Liver (tissue), 9 donors: Measurements from ENCODE around the gene PLK4. TPM values are rescaled to one million over a fixed set of nuclear protein-coding genes. Genes with fewer than 3 reads are reported as not detected.

ENCODE experiments used
- DNase-seq: peaks from one replicate; pipeline ENCODE4 v3.0.0-alpha.2; 2017; ENCODE audit warnings: low spot score
- H3K27ac ChIP-seq, 2 donors: one replicate each; pipeline ENCODE4 v1.7.0; 2013; ENCODE audit warnings: inconsistent platforms in 2 of 2, low read length in 2 of 2, control low read depth in 1 of 2, low read depth in 1 of 2, mild to moderate bottlenecking in 1 of 2
- H3K27me3 ChIP-seq, 4 donors: one replicate each; pipeline versions ENCODE4 v1.6.1 to v1.7.0; 2013; ENCODE audit warnings: low read length in 3 of 4, inconsistent platforms in 1 of 4, mild to moderate bottlenecking in 1 of 4, moderate library complexity in 1 of 4; ENCODE audit not compliant: control insufficient read depth in 4 of 4, insufficient read depth in 4 of 4
- H3K36me3 ChIP-seq, 4 donors: one replicate each; pipeline versions ENCODE4 v1.6.1 to v1.7.0; 2013; ENCODE audit warnings: low read length in 3 of 4, mild to moderate bottlenecking in 3 of 4, low read depth in 1 of 4, moderate library complexity in 1 of 4; ENCODE audit not compliant: control insufficient read depth in 4 of 4, insufficient read depth in 3 of 4
- H3K4me1 ChIP-seq, 4 donors: one replicate each; pipeline versions ENCODE4 v1.6.1 to v1.7.0; 2013; ENCODE audit warnings: low read length in 3 of 4, mild to moderate bottlenecking in 3 of 4, moderate library complexity in 1 of 4; ENCODE audit not compliant: control insufficient read depth in 4 of 4, insufficient read depth in 4 of 4
- H3K4me3 ChIP-seq, 3 donors: one replicate each; pipeline versions ENCODE4 v1.6.1 to v1.7.0; 2013; ENCODE audit warnings: low read length in 3 of 3, control low read depth in 1 of 3, low read depth in 1 of 3, mild to moderate bottlenecking in 1 of 3
- H3K9ac ChIP-seq, 2 donors: one replicate each; pipeline ENCODE4 v1.7.0; 2013; ENCODE audit warnings: low read length in 2 of 2, mild to moderate bottlenecking in 2 of 2, moderate library complexity in 2 of 2, control low read depth in 1 of 2, low read depth in 1 of 2
- H3K9me3 ChIP-seq, 4 donors: one replicate each; pipeline versions ENCODE4 v1.6.1 to v1.7.0; 2013; ENCODE audit warnings: low read length in 3 of 4; ENCODE audit not compliant: control insufficient read depth in 4 of 4
- EGR1 ChIP-seq, 2 donors: IDR thresholded peaks; 2 replicates each; pipeline ENCODE4 v1.6.1; 2016 to 2018; ENCODE audit warnings: antibody characterized with exemption in 2 of 2, low read depth in 2 of 2
- FOXA1 ChIP-seq: IDR thresholded peaks from 2 replicates; pipeline ENCODE4 v1.6.1; 2016; ENCODE audit warnings: antibody characterized with exemption
- FOXA2 ChIP-seq: IDR thresholded peaks from 2 replicates; pipeline ENCODE4 v1.6.1; 2016; ENCODE audit warnings: antibody characterized with exemption
- GABPA ChIP-seq, 2 donors: IDR thresholded peaks in 1 of 2; conservative IDR thresholded peaks in 1 of 2; 2 replicates each; pipeline ENCODE4 v1.6.1; 2016; ENCODE audit warnings: antibody characterized with exemption in 2 of 2, mild to moderate bottlenecking in 1 of 2, moderate library complexity in 1 of 2
- HNF4A ChIP-seq, 2 donors: conservative IDR thresholded peaks; 2 replicates each; pipeline ENCODE4 v1.6.1; 2016; ENCODE audit warnings: antibody characterized with exemption in 2 of 2, mild to moderate bottlenecking in 2 of 2
- NR2F2 ChIP-seq: IDR thresholded peaks from 2 replicates; pipeline ENCODE4 v1.6.1; 2016; ENCODE audit warnings: antibody characterized with exemption
- RXRA ChIP-seq, 2 donors: IDR thresholded peaks; 2 replicates each; pipeline ENCODE4 v1.6.1; 2017 to 2018; ENCODE audit warnings: antibody characterized with exemption in 2 of 2, mild to moderate bottlenecking in 1 of 2
- SP1 ChIP-seq: IDR thresholded peaks from 2 replicates; pipeline ENCODE4 v1.6.1; 2018; ENCODE audit warnings: antibody characterized with exemption, mild to moderate bottlenecking
- TAF1 ChIP-seq: conservative IDR thresholded peaks from 2 replicates; pipeline ENCODE4 v1.6.1; 2016; ENCODE audit warnings: antibody characterized with exemption, mild to moderate bottlenecking
- YY1 ChIP-seq: IDR thresholded peaks from 2 replicates; pipeline ENCODE4 v1.6.1; 2016; ENCODE audit warnings: antibody characterized with exemption, mild to moderate bottlenecking
- WGBS: extraction: QIAGEN DNeasy Blood & Tissue Kit; methylation state at CpG from one replicate; pipeline ENCODE4 v1.1.7; 2013; 5-methylcytosine and 5-hydroxymethylcytosine counted together
- polyA plus RNA-seq, 2 donors: library from polyadenylated mRNA; stranded (reverse) in 1 of 2; unstranded in 1 of 2; fragments of 200-250 nt in 1 of 2; fragments of >200 nt in 1 of 2; fragmentation: Nextera tagmentation in 1 of 2; extraction: Ambion mirVana in 1 of 2; gene quantifications; one replicate each; pipeline versions ENCODE4 v1.2.1 to v1.2.3, GENCODE V29; 2013 to 2015
- total RNA-seq, 2 donors: library from RNA; depleted of rRNA; stranded (reverse); fragments of >200 nt; gene quantifications; one replicate each; pipeline ENCODE4 v1.2.3, GENCODE V29; 2014
- TF ChIP-seq, protein P1 (sequence below): IDR thresholded peaks from 2 replicates; pipeline ENCODE4 v1.6.1; 2016; ENCODE audit warnings: antibody characterized with exemption
- TF ChIP-seq, protein P2 (sequence below): IDR thresholded peaks from 2 replicates; pipeline ENCODE4 v1.6.1; 2016; ENCODE audit warnings: antibody characterized with exemption
- TF ChIP-seq, protein P3 (sequence below): fragments of 150-350 bp; IDR thresholded peaks from 2 replicates; pipeline ENCODE4 v1.5.1; 2017; ENCODE audit warnings: improper control_type of control experiment, low read depth, low read length; ENCODE audit not compliant: missing input control
- TF ChIP-seq, protein P4 (sequence below): IDR thresholded peaks from 2 replicates; pipeline ENCODE4 v1.6.1; 2016; ENCODE audit warnings: antibody characterized with exemption
- TF ChIP-seq, protein P5 (sequence below): IDR thresholded peaks from 2 replicates; pipeline ENCODE4 v1.6.1; 2016; ENCODE audit warnings: antibody characterized with exemption, mild to moderate bottlenecking
- donor health status: healthy.
- donor health status: healthy.
- donor health status: healthy.
- donor health status: healthy.
- donor health status: healthy.

PLK4 gene
- total and polyA plus RNA-seq, 4 donors = 0.42 to 28.9 (median 0.73) TPM

DNA sequence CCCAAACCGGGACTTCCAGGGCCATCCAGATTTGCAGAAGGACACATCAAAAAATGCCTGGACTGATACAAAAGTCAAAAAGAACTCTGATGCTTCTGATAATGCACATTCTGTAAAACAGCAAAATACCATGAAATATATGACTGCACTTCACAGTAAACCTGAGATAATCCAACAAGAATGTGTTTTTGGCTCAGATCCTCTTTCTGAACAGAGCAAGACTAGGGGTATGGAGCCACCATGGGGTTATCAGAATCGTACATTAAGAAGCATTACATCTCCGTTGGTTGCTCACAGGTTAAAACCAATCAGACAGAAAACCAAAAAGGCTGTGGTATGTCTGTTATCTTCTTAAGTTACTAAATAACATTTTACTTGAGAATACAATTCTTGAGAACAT, 9.2 kb downstream of the PLK4 start:
- Histone ChIP-seq H3K27me3 (no peaks in the 10 kb centered on the region), H3K36me3 (no peaks in the 10 kb centered on the region), H3K9ac (no peak overlapping the region), H3K9me3 (no peaks in the 10 kb centered on the region), H3K27ac (no peak overlapping the region), H3K4me1 (no peaks in the 10 kb centered on the region), H3K4me3 (no peak overlapping the region)
- TF ChIP-seq FOXA1 = no peak
- no peak for TF ChIP-seq EGR1 (IDR thresholded peaks at IDR 0.05; ENCODE audit: low read depth in 2 of 2)
- TF ChIP-seq, protein P1, sequence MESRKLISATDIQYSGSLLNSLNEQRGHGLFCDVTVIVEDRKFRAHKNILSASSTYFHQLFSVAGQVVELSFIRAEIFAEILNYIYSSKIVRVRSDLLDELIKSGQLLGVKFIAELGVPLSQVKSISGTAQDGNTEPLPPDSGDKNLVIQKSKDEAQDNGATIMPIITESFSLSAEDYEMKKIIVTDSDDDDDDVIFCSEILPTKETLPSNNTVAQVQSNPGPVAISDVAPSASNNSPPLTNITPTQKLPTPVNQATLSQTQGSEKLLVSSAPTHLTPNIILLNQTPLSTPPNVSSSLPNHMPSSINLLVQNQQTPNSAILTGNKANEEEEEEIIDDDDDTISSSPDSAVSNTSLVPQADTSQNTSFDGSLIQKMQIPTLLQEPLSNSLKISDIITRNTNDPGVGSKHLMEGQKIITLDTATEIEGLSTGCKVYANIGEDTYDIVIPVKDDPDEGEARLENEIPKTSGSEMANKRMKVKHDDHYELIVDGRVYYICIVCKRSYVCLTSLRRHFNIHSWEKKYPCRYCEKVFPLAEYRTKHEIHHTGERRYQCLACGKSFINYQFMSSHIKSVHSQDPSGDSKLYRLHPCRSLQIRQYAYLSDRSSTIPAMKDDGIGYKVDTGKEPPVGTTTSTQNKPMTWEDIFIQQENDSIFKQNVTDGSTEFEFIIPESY = no peak
- no peak for TF ChIP-seq SP1
- no peak for TF ChIP-seq RXRA (IDR thresholded peaks at IDR 0.05)
- no peak for TF ChIP-seq TAF1
- TF ChIP-seq HNF4A (conservative IDR thresholded peaks at IDR 0.05) = no peak
- no peak for TF ChIP-seq YY1
- WGBS = 87% methylated on average over 3 of the region's 3 CpGs
- DNase-seq = no peak

DNA sequence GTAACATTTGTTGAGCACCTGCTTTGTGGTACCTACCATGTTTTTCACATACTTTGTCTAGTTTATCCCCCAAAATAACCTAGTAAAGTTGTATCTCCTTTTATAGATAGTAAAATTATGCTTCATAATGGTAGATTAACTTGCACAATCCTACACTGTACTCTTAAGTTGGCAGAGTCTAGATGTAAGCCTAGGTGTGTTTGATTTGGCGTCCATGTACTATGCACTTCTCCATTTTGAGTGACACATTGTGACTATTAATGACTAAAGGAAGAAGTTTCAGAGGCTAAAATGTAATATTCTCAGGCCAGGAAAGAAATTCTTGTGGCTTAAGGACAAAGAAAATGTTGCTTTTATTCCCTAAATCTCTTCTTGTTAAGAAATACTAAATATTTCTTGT, 15.4 kb downstream of the PLK4 start:
- Histone ChIP-seq H3K27me3 (no peaks in the 10 kb centered on the region), H3K36me3 (no peaks in the 10 kb centered on the region), H3K4me3 (no peak overlapping the region), H3K9ac (no peak overlapping the region), H3K9me3 (no peaks in the 10 kb centered on the region), H3K4me1 (no peaks in the 10 kb centered on the region), H3K27ac (no peak overlapping the region)
- 84% methylated on average over 1 of the region's 1 CpG for WGBS
- DNase-seq = no peak
- TF ChIP-seq EGR1 (IDR thresholded peaks at IDR 0.05; ENCODE audit: low read depth in 2 of 2) (no peak), FOXA2 (no peak), RXRA (IDR thresholded peaks at IDR 0.05) (no peak), GABPA (IDR thresholded peaks at IDR 0.05 in 1 of 2, conservative IDR thresholded peaks at IDR 0.05 in 1 of 2) (no peak), NR2F2 (no peak), TAF1 (no peak), HNF4A (conservative IDR thresholded peaks at IDR 0.05) (no peak), SP1 (no peak), YY1 (no peak)
- TF ChIP-seq, protein P2, sequence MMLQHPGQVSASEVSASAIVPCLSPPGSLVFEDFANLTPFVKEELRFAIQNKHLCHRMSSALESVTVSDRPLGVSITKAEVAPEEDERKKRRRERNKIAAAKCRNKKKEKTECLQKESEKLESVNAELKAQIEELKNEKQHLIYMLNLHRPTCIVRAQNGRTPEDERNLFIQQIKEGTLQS = no peak
- TF ChIP-seq, protein P3, sequence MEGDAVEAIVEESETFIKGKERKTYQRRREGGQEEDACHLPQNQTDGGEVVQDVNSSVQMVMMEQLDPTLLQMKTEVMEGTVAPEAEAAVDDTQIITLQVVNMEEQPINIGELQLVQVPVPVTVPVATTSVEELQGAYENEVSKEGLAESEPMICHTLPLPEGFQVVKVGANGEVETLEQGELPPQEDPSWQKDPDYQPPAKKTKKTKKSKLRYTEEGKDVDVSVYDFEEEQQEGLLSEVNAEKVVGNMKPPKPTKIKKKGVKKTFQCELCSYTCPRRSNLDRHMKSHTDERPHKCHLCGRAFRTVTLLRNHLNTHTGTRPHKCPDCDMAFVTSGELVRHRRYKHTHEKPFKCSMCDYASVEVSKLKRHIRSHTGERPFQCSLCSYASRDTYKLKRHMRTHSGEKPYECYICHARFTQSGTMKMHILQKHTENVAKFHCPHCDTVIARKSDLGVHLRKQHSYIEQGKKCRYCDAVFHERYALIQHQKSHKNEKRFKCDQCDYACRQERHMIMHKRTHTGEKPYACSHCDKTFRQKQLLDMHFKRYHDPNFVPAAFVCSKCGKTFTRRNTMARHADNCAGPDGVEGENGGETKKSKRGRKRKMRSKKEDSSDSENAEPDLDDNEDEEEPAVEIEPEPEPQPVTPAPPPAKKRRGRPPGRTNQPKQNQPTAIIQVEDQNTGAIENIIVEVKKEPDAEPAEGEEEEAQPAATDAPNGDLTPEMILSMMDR = no peak
- TF ChIP-seq, protein P4, sequence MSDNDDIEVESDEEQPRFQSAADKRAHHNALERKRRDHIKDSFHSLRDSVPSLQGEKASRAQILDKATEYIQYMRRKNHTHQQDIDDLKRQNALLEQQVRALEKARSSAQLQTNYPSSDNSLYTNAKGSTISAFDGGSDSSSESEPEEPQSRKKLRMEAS = no peak
- TF ChIP-seq, protein P5, sequence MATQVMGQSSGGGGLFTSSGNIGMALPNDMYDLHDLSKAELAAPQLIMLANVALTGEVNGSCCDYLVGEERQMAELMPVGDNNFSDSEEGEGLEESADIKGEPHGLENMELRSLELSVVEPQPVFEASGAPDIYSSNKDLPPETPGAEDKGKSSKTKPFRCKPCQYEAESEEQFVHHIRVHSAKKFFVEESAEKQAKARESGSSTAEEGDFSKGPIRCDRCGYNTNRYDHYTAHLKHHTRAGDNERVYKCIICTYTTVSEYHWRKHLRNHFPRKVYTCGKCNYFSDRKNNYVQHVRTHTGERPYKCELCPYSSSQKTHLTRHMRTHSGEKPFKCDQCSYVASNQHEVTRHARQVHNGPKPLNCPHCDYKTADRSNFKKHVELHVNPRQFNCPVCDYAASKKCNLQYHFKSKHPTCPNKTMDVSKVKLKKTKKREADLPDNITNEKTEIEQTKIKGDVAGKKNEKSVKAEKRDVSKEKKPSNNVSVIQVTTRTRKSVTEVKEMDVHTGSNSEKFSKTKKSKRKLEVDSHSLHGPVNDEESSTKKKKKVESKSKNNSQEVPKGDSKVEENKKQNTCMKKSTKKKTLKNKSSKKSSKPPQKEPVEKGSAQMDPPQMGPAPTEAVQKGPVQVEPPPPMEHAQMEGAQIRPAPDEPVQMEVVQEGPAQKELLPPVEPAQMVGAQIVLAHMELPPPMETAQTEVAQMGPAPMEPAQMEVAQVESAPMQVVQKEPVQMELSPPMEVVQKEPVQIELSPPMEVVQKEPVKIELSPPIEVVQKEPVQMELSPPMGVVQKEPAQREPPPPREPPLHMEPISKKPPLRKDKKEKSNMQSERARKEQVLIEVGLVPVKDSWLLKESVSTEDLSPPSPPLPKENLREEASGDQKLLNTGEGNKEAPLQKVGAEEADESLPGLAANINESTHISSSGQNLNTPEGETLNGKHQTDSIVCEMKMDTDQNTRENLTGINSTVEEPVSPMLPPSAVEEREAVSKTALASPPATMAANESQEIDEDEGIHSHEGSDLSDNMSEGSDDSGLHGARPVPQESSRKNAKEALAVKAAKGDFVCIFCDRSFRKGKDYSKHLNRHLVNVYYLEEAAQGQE = no peak
- TF ChIP-seq, protein P1 = no peak
